ENCODE results near the gene PTGR1. TPM values are rescaled to one million over a fixed set of nuclear protein-coding genes. Genes with fewer than 3 reads are reported as not detected.

The PTGR1 gene
- total RNA-seq (10 to 100 TPM in 3 of 4 donors, 1 to 10 TPM in 1; 8.6 to 32.2 (median 15.5) TPM), polyA plus RNA-seq (10 to 100 TPM in 2 of 3 donors, 1 to 10 TPM in 1; 8.0 to 22.5 (median 22.5) TPM)
- long read RNA-seq, donor 1, transcript PTGR1-201 (10 exons, 1,223 nt) = major isoform, 8 of 11 reads
- long read RNA-seq, donor 1, partial matches to known transcripts = 1 of 11 reads
- long read RNA-seq, donor 1, other reads (novel, unspliced or antisense) = 1 of 11 reads
- long read RNA-seq, donor 2, partial matches to known transcripts = 0 of 3 reads
- long read RNA-seq, donor 2, other reads (novel, unspliced or antisense) = 2 of 3 reads

DNA sequence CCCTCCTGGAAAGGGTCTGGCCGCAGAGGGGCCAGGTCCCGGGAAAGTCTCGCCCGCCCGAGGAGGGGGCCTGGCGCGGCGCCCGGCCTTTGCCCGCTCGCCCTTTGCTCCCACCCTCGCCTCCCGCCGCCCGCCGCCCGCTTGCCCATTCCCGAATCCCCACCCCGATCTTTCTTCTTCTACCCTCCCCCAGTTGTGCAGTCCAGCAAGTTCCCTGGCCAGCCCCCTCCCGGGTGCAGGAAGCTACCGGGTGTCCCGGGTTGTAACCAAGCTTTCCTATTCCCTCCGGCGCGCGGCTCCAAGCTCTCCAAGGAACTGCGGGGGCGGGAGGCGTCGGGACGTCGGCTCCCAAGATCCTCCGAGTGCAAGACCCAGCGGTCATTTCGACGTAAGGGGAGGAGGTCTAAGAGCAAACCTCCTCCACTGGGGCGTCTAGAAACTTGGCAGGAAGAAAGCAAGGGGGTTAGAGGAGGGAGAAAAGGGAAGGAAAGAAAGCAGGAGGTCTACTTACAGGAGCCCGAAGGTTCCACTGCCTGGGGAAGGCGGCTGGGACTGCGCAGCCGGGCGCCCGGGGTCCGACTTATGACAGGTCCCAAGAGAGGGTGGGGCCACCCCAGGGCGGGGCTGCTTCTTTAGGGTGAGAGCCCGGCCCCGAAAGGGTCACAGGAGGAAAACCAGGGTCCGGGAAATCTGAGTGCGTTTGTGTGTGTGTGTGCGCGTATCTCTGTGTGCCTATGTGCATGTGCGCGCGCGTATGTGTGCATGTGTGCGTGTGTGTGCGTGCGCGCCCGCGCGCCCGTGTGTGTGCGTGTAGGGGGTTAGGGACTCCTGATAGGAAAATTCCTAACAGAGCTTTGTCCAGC, at the start of gene PTGR1:
Gene PTGR1 (minus strand): TSS at position 556 of the 863 bp plus-strand sequence. CDS start 2,225 bp downstream, outside the sequence.
- peak; percentile 88 to 89 for DNase-seq
- 1 to 3% (median 1%) methylated on average over 54 to 64 of the region's 64 CpGs for WGBS, 3 donors
- intact Hi-C loops (cut with DNase I) = loop anchor here in 1 of 2 donors (5.0 kb wide), 2 partner anchors 33 to 93 kb away; partner anchors contain the start of gene DNAJC25
- peaks cover 0 to 25% of the 10 kb centered on the region in 2 donors for H3K36me3 ChIP-seq (ENCODE audit: insufficient read depth in 1 of 2, low read depth in 1 of 2)
- H3K4me1 ChIP-seq = peaks cover 3% of the 10 kb centered on the region
- peak within 1 kb of the TSS; percentile 74 for H3K27ac ChIP-seq
- no peaks in the 10 kb centered on the region for H3K27me3 ChIP-seq (ENCODE audit: insufficient read depth in 3 of 3, low read length in 2 of 3)
- peak; percentile 79 to 87 (median 85) for ATAC-seq
- no peaks in the 10 kb centered on the region for H3K9me3 ChIP-seq
- no peak for TF ChIP-seq CTCF (IDR thresholded peaks at IDR 0.05)
- peak within 1 kb of the TSS; percentile 85 for H3K4me3 ChIP-seq

DNA sequence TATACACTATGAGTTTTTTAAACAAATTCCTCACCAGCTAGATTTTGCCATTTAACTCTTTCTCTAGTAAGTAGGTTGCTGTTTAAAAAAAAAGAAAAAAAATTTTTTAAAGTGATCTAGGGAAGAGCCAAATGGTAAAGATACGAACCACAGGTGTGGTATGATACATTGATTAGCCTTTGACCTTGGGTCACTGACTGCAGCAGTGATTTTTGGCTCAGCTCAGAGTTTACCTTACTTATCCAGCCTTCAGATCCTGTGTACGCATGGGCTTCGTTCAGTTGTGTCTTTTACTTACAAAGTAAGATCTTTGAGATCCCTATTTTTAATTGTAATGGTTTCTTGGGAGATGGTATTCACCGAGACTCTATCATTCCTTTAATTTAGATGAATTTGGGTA, 49.6 kb upstream of the PTGR1 start:
- no peak for TF ChIP-seq CTCF (IDR thresholded peaks at IDR 0.05)
- intact Hi-C loops (cut with DNase I) = no loop called here
- H3K9me3 ChIP-seq = no peaks in the 10 kb centered on the region
- ATAC-seq (no peak), DNase-seq (no peak)
- 95 to 96% (median 96%) methylated on average over 4 of the region's 4 CpGs for WGBS, 3 donors
- H3K27me3 ChIP-seq (ENCODE audit: insufficient read depth in 3 of 3, low read length in 2 of 3) = no peaks in the 10 kb centered on the region
- no peak overlapping the region for H3K4me3 ChIP-seq
- H3K27ac ChIP-seq = no peak overlapping the region
- H3K36me3 ChIP-seq (ENCODE audit: insufficient read depth in 1 of 2, low read depth in 1 of 2) = peaks cover 7 to 57% of the 10 kb centered on the region in 2 donors
- no peaks in the 10 kb centered on the region for H3K4me1 ChIP-seq

DNA sequence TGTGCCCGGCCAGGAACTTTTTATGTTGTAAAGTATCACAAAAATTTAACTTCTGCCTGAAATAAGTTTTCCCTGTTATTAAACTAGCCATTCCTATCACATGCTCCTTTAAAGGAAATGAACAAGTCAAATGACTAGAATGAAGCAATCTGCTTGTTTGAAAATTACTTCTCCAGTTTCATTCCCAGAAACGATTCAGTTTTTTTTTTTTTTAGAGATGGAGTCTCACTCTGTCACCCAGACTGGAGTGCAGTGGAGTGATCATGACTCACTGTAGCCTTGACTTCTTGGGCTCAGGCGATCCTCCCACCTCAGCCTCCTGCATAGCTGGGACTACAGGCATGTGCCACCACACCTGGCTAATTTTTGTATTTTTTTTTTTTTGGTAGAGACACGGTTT, 48.6 kb upstream of the PTGR1 start:
- TF ChIP-seq CTCF (IDR thresholded peaks at IDR 0.05) = no peak
- no peaks in the 10 kb centered on the region for H3K9me3 ChIP-seq
- H3K4me1 ChIP-seq = no peaks in the 10 kb centered on the region
- no peak overlapping the region for H3K27ac ChIP-seq
- peaks cover 8 to 50% of the 10 kb centered on the region in 2 donors for H3K36me3 ChIP-seq (ENCODE audit: insufficient read depth in 1 of 2, low read depth in 1 of 2)
- DNase-seq (no peak), ATAC-seq (no peak)
- intact Hi-C loops (cut with DNase I) = no loop called here
- WGBS, 3 donors = 79 to 82% (median 79%) methylated on average over 4 of the region's 4 CpGs
- H3K4me3 ChIP-seq = no peak overlapping the region
- H3K27me3 ChIP-seq (ENCODE audit: insufficient read depth in 3 of 3, low read length in 2 of 3) = no peaks in the 10 kb centered on the region

- Histone ChIP-seq H3K27me3 (ENCODE audit: insufficient read depth in 3 of 3, low read length in 2 of 3) (no peaks in the 10 kb centered on the region), H3K27ac (no peak overlapping the region), H3K36me3 (ENCODE audit: insufficient read depth in 1 of 2, low read depth in 1 of 2) (peaks cover 9 to 48% of the 10 kb centered on the region in 2 donors), H3K4me1 (no peaks in the 10 kb centered on the region), H3K9me3 (no peaks in the 10 kb centered on the region), H3K4me3 (no peak overlapping the region)
- no peak for DNase-seq
- WGBS, 3 donors = 82 to 84% (median 84%) methylated on average over 2 of the region's 2 CpGs
- intact Hi-C loops (cut with DNase I) = no loop called here
- TF ChIP-seq CTCF (IDR thresholded peaks at IDR 0.05) = no peak
- no peak for ATAC-seq
Observed at GRCh38 chr9:111646417-111646816, 47.0 kb upstream of the PTGR1 start.

Measured in psoas muscle (tissue), 8 donors.